ENCODE data around the gene ADRB2.

The ADRB2 gene

DNA sequence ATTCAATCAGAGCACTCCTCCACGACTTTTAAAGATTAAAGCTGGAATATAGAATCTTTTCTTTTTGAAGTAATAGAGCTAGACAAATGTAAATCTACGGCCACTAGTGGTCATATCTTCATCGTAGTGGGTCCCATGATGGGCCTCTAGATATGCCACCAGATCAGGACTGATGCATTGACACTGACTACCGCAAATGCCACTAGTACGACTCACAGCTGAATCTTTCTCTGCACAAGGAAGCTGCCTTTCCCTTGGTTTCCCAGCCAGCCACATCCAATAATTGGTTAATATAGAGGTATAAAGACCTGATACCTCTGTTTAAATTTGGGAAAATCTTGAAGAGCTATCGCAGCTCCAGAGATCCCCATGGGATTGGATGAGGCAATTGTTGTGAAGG is 37.8 kb upstream of the ADRB2 start:
- H3K4me3 ChIP-seq = no peak overlapping the region
- TF ChIP-seq, protein P1, sequence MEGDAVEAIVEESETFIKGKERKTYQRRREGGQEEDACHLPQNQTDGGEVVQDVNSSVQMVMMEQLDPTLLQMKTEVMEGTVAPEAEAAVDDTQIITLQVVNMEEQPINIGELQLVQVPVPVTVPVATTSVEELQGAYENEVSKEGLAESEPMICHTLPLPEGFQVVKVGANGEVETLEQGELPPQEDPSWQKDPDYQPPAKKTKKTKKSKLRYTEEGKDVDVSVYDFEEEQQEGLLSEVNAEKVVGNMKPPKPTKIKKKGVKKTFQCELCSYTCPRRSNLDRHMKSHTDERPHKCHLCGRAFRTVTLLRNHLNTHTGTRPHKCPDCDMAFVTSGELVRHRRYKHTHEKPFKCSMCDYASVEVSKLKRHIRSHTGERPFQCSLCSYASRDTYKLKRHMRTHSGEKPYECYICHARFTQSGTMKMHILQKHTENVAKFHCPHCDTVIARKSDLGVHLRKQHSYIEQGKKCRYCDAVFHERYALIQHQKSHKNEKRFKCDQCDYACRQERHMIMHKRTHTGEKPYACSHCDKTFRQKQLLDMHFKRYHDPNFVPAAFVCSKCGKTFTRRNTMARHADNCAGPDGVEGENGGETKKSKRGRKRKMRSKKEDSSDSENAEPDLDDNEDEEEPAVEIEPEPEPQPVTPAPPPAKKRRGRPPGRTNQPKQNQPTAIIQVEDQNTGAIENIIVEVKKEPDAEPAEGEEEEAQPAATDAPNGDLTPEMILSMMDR (IDR thresholded peaks at IDR 0.05) = no peak
- no peak overlapping the region for H3K27ac ChIP-seq
- no peak for DNase-seq (ENCODE audit: low spot score)

DNA sequence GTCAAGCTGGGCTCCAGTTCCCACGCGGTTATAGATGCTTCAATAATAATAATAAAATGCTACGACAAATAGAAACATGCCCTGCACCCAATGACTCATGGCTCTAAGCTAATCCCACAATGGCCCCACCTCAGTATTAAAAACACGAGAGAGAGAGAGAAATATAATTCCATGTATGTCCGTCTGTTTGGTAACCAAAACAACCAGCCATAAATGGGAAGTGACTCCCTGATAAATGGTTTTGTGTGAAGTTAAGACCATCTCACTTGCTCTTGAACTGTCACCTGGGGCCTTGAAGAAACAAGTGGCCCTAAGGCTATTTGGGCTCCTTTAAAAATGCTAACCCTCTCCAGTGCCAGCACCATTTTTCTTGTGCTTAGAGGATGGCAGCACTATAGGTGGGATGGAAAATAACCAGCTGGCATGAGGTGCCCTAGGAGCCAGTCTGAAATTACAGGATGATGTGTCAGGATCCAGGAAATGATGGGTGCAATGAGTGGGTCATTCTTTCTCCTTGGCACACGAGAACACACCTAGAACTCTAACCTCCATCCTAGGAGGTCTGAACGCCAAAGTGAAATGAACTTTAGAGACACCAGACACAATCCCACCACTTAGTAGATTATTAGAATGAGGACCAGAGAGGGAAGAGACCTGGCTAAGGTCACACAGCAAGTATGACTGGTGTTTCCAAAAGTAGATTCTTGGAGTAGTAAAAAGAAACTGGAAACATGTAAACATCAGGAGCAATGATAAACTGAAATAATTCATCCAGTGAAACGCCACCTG is 35.7 kb upstream of the ADRB2 start:
- DNase-seq (ENCODE audit: low spot score) = no peak
- TF ChIP-seq, protein P1 (IDR thresholded peaks at IDR 0.05) = no peak
- no peak overlapping the region for H3K4me3 ChIP-seq
- no peak overlapping the region for H3K27ac ChIP-seq

DNA sequence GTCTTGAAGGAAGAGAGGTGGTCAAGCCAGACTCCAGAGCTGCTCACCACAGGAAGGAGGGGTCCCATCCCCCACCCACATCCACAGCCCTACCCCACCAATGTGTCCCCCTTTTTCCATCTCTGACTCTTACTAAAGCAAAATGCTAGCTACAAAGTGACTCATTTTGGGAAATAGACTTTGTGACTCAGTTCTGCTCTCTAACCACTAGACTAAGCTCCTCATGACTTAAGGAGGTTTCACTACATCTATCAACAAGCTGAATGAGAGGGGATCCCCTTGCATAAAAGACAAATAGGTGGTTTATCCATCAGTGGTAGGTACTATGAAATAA is 35.1 kb upstream of the ADRB2 start:
- Histone ChIP-seq H3K4me3 (no peak overlapping the region), H3K27ac (no peak overlapping the region)
- DNase-seq (ENCODE audit: low spot score) = no peak
- TF ChIP-seq, protein P1 (IDR thresholded peaks at IDR 0.05) = no peak

DNA sequence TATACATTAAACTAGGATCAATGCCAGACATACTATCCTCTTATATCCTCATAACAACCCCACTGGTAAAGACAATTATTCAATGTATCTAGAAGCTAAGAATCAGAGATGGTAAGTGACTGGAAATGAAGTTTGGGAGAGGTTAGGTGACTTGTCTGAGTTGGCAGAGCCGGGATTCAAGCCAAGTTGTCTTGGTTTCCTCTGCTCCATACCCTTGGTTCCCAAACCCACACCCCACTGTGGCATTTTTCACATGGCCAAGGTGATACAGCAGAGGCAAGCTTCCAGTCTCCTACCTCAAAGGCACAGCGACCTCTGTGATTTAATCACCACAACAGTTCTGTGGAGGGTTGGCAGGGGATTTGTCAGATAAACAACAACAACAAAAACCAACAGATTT is 34.7 kb upstream of the ADRB2 start:
- no peak for DNase-seq (ENCODE audit: low spot score)
- H3K4me3 ChIP-seq = no peak overlapping the region
- TF ChIP-seq, protein P1 (IDR thresholded peaks at IDR 0.05) = no peak
- no peak overlapping the region for H3K27ac ChIP-seq

DNA sequence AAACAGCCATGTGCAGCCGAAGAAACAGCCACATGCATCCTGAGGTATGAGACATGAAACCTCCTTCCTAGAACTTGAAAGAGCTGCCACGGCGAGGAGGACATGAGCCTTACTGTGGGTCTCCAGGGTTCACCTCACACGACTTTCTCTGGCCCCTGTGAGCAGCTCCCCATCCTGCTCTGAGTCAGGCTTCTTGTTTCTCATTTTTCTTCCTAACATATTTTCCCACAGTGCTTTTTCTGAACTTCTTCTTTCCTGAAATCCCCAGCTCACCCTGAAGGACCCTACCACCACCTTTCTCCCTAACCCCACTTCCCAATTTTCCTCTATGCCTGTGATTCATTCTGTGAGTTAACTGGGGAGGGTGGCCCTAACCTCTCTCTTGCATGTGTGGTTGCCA is 33.7 kb upstream of the ADRB2 start:
- DNase-seq (ENCODE audit: low spot score) = no peak
- no peak overlapping the region for H3K4me3 ChIP-seq
- TF ChIP-seq, protein P1 (IDR thresholded peaks at IDR 0.05) = no peak
- no peak overlapping the region for H3K27ac ChIP-seq

DNA sequence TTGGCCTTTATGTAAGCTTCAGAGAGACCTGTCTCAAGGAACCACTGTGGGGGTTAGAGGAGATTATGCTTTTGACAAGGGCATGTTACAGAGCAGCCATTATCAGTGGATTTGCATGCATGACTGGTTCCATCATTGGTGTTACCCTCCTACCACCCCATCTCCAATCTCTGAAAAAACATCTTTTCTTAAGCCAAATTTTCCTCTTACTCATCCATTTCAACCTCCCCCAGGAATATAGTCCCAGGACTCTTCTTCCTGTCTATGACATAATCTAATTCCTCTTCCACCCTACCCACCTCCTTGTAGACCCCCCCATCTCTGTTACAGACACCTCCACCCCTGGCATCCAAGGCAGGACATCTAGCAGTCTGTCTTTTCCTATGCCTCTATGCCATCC is 33.1 kb upstream of the ADRB2 start:
- no peak overlapping the region for H3K27ac ChIP-seq
- no peak overlapping the region for H3K4me3 ChIP-seq
- TF ChIP-seq, protein P1 (IDR thresholded peaks at IDR 0.05) = no peak
- DNase-seq (ENCODE audit: low spot score) = no peak

DNA sequence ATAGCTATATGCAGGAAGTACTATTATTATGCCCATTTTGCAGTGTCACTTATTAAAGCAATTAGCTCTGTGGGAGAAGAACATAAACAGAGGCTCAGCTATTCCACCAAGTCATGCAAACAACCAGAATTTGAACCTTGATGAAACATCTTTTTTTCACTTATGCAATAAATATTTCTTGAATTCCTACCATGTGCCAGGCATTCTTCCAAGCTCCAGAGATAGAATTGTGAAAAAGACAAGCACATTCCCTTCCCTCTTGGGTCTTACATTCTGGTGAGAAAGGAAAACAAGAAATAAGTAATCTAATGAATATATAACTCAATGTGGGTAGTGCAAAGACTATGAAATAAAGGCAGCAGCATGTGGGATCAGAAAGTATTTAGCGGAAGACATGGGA is 32.1 kb upstream of the ADRB2 start:
- DNase-seq (ENCODE audit: low spot score) = no peak
- H3K27ac ChIP-seq = no peak overlapping the region
- TF ChIP-seq, protein P1 (IDR thresholded peaks at IDR 0.05) = no peak
- no peak overlapping the region for H3K4me3 ChIP-seq

Measured in coronary artery (tissue), 2 donors.